GM21619 (cell line): ENCODE data around the gene PAPSS1.

Source experiments
- ATAC-seq: cut with Tn5 transposase; IDR thresholded peaks from one replicate; pipeline ENCODE4 v1.9.1; 2021; ENCODE audit not compliant: unreplicated experiment

Gene PAPSS1

DNA sequence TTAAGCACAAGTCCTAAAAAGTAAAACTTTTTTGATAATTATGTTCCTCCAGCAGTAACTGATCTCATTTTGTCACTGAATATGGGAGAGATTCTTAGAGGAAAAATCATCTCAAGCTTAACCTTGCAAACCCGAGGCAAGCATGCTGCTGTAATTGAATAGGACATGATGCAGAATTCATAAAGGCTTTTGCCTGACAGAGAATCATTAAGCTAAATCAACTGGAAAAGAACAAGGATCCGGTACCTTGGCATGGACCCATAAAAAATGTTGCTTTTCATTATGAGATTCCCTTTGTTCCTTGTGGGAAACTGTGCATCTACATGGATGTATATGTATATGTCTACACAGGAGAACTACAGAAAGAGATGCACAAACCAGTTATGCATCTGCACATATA lies 149.1 kb downstream of the PAPSS1 start:
- ATAC-seq = no peak

DNA sequence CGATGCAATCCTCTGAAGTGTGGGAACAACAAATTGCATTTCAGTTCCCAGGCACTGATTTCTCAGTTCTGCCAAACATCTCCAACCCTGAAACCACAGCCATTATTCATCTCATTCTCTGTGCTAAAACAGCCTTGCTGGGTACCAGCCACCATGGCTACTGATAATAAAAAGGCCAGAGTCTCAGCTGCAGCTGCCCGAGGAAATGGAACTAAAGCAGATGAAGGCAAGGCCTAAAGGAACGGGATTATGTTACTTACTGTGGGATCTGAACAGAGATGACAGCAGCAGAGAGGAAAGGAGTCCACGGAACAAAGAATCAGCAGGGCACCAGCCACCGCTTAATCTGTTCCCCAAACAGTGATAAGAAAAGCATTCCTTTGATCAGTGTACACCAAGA lies 155.7 kb downstream of the PAPSS1 start:
- ATAC-seq = no peak
